AG10803 (cell line): ENCODE measurements around the gene TRIP4.
A peak's percentile ranks its signal among the peaks of the same experiment; 100 is the strongest.

Source experiments
- DNase-seq: peaks from one replicate; pipeline ENCODE4 v3.0.0; 2010; ENCODE audit warnings: low read depth
- H3K4me3 ChIP-seq: 2 replicates; pipeline ENCODE4 v1.5.1; 2011; ENCODE audit warnings: mild to moderate bottlenecking, low read length, control low read depth
- TF ChIP-seq, protein P1 (sequence below): conservative IDR thresholded peaks from 2 replicates; pipeline ENCODE4 v1.5.1; 2011; ENCODE audit warnings: mild to moderate bottlenecking, low read length, control low read depth, inconsistent platforms

TRIP4 gene

DNA sequence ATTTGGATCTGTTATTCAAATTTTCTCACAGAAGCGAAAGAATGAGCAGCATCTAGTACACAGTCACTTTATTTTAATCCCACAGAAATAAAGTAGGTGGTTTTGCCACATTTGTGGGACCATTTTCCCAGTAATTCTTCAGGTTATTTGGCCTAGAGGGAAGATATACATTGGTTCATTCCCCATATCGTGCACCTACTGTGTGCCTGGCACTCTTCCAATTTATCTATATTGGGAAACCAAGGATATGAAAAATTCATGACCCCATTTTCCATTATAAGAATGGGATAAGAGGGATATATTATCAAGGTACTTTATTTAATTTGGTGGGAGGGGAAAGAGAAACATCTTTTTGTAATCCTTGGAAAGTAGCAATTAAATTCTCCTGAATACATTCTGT, 35.1 kb downstream of the TRIP4 start:
- DNase-seq: no peak
- H3K4me3 ChIP-seq: no peak overlapping the region
- TF ChIP-seq, protein P1, sequence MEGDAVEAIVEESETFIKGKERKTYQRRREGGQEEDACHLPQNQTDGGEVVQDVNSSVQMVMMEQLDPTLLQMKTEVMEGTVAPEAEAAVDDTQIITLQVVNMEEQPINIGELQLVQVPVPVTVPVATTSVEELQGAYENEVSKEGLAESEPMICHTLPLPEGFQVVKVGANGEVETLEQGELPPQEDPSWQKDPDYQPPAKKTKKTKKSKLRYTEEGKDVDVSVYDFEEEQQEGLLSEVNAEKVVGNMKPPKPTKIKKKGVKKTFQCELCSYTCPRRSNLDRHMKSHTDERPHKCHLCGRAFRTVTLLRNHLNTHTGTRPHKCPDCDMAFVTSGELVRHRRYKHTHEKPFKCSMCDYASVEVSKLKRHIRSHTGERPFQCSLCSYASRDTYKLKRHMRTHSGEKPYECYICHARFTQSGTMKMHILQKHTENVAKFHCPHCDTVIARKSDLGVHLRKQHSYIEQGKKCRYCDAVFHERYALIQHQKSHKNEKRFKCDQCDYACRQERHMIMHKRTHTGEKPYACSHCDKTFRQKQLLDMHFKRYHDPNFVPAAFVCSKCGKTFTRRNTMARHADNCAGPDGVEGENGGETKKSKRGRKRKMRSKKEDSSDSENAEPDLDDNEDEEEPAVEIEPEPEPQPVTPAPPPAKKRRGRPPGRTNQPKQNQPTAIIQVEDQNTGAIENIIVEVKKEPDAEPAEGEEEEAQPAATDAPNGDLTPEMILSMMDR: no peak

- H3K4me3 ChIP-seq: no peak overlapping the region
- TF ChIP-seq, protein P1: no peak
- no peak for DNase-seq
These were observed 36.3 kb downstream of the TRIP4 start for GRCh38 chr15:64423970-64424369.

- TF ChIP-seq, protein P1: no peak
- no peak overlapping the region for H3K4me3 ChIP-seq
- DNase-seq: no peak
These were observed 37.6 kb downstream of the TRIP4 start for GRCh38 chr15:64425221-64425620.

DNA sequence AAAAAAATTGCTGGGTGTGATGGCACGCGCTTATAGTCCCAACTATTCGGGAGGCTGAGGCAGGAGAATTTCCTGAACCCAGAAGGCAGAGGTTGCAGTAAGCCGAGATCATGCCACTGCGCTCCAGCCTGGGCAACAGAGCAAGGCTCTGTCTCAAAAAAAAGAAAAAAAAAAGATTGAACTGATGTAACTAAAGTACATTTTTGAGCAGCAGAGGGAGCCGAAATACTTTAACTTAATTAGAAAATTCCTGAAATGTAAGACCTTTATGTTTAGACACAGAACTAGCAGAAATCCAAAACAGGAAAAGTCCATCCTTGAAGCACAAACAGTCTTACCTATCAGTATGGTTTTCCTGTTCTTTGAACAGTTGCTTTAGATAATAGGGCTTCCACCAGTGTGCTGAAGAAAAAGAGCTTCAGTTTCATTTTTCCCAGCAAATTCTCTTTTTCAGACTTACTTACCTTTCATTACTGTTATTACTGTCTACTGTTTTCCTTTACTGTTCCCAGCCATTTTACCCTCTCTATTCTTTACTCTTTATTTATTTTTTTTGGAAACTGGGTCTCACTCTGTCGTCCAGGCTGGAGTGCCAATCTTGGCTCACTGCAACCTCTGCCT, 39.3 kb downstream of the TRIP4 start:
- no peak overlapping the region for H3K4me3 ChIP-seq
- TF ChIP-seq, protein P1: peak; percentile 46
- peak; percentile 61 for DNase-seq

GRCh38 chr15:64429448-64429847, 41.8 kb downstream of the TRIP4 start:
- DNase-seq: no peak
- TF ChIP-seq, protein P1: no peak
- H3K4me3 ChIP-seq: no peak overlapping the region

DNA sequence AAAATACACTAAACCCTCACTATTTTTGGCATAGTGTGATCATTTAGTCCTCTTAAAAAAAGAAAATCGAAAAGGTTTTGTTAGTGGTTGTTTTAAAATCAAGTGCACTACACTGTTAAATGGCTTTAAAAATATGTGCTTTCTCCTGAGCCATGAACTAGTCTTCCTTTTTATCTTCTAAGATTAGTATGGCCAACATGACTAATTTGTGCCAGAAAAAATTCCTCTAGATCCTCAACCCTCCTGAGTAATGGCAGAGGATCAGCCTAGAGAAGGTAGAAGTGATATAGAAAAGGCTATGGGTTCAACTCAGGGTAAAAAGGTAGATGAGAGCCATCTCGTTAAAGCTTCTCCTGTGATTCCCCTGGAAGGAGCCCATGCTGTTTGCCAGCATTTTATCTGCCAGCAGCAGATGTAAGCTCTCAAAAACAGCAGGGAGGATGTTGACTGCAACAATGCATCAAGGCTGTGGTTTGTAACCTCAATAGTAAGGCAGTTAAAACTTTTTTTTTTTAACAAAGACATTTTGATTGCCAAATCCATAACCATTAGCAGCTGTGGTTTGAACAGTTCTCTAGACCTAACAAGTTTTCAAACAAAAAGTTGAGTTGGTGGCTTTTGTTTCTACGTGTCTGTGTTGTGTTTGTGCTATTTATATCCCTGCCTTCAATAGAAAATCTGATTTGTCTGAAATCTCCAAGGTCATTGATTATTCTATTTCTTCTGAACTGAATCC, 42.5 kb downstream of the TRIP4 start:
- peak; percentile 96 for DNase-seq
- H3K4me3 ChIP-seq: 0 out of 2 replicates have a peak overlapping the region, but pooled peaks have one; percentile 8
- TF ChIP-seq, protein P1: no peak

DNA sequence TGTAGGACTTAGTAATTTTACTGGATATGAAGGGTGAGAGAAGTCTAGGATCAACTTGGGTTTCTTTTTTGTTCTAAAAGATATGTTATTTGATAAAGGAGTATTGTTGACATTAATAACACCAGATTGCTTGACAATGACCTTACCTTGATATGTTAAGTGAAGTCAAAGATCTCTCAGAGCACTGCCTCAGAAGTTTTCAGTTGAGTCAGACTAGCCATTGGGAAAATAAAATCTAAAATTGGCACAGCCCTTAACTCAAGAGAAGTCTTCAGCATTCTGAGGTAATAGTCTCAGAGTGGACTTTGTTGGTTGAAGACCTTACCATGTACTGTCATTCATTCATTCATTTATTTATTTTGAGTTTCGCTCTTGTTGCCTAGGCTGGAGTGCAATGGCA, 50.3 kb downstream of the TRIP4 start:
- H3K4me3 ChIP-seq: no peak overlapping the region
- no peak for DNase-seq
- TF ChIP-seq, protein P1: no peak
